ENCODE data around the gene KRT86.

DNA sequence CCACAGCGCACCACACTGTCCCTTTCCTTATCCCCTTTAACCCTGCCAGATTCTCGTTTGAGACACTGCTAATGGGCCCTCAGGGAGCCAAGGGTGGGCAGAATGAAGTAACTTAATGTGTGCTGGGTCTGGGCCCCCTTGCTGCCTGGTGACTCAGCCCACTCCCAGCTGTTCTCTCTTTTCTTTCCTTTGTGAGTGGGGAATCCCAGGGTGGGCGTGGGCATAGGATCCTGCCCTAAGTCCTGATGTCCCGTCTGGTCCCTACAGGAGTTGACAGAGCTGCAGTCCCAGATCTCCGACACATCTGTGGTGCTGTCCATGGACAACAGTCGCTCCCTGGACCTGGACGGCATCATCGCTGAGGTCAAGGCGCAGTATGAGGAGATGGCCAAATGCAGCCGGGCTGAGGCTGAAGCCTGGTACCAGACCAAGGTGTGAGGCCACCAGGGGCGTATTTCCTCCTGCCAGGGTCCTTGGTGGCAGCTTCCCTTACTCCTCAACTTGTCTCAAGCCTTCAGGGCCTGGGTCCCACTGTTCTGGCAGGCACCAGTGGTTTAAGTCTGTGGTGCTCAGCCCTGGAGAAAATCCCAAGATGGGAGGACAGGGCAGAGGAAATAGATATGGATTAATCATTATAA, 33.1 kb upstream of the KRT86 start:
- TF ChIP-seq RNF2 (IDR thresholded peaks at IDR 0.05; ENCODE audit: borderline replicate concordance, low read depth, low read length, missing control alignments, poor library complexity, severe bottlenecking) (no peak), BCL11A (IDR thresholded peaks at IDR 0.05; ENCODE audit: low read depth in 2 of 2, low read length in 2 of 2) (no peak), ZNF274 (IDR thresholded peaks at IDR 0.05; ENCODE audit: borderline replicate concordance, extremely low read depth, low read length) (no peak), POLR2A (IDR thresholded peaks at IDR 0.05; ENCODE audit: control extremely low read depth in 1 of 2, low read depth in 2 of 2, low read length in 2 of 2) (no peak), SP1 (IDR thresholded peaks at IDR 0.05; ENCODE audit: low read depth, low read length) (no peak), EZH2 (IDR thresholded peaks at IDR 0.05; ENCODE audit: low read depth, low read length, severe bottlenecking) (no peak), JUN (IDR thresholded peaks at IDR 0.05; ENCODE audit: low read depth, low read length) (no peak)
- TF ChIP-seq, protein P1, sequence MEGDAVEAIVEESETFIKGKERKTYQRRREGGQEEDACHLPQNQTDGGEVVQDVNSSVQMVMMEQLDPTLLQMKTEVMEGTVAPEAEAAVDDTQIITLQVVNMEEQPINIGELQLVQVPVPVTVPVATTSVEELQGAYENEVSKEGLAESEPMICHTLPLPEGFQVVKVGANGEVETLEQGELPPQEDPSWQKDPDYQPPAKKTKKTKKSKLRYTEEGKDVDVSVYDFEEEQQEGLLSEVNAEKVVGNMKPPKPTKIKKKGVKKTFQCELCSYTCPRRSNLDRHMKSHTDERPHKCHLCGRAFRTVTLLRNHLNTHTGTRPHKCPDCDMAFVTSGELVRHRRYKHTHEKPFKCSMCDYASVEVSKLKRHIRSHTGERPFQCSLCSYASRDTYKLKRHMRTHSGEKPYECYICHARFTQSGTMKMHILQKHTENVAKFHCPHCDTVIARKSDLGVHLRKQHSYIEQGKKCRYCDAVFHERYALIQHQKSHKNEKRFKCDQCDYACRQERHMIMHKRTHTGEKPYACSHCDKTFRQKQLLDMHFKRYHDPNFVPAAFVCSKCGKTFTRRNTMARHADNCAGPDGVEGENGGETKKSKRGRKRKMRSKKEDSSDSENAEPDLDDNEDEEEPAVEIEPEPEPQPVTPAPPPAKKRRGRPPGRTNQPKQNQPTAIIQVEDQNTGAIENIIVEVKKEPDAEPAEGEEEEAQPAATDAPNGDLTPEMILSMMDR (IDR thresholded peaks at IDR 0.05; ENCODE audit: control extremely low read depth in 1 of 3, insufficient read depth in 1 of 3, low read depth in 1 of 3, low read length in 3 of 3) = peak; percentile 27 to 57 (median 43); a peak in 2 of 4 replicates
- TF ChIP-seq, protein P2, sequence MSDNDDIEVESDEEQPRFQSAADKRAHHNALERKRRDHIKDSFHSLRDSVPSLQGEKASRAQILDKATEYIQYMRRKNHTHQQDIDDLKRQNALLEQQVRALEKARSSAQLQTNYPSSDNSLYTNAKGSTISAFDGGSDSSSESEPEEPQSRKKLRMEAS (IDR thresholded peaks at IDR 0.05) = no peak
